Natural killer cell (primary cell): ENCODE data around the gene ISG20. TPM values are rescaled to one million over a fixed set of nuclear protein-coding genes. Genes with fewer than 3 reads are reported as not detected.

Experiments used
- ATAC-seq, 3 donors: fragments of 150-1000 bp in 2 of 3; fragments of 200-7000 bp in 1 of 3; cut with Tn5 transposase; 1 replicate in 1 of 3; 2 replicates in 2 of 3; pipeline ENCODE4 v1.10.0; 2021; ENCODE audit warnings: mild to moderate bottlenecking in 2 of 3, moderate library complexity in 2 of 3
- DNase-seq, 2 donors: peaks; one replicate each; pipeline versions ENCODE4 v3.0.0 to v3.0.0-alpha.2; 2013 to 2021; ENCODE audit warnings: mixed read lengths in 1 of 2
- H3K27ac ChIP-seq: one replicate; pipeline ENCODE4 v1.5.1; 2013; ENCODE audit warnings: mild to moderate bottlenecking, low read length
- H3K27me3 ChIP-seq: one replicate; pipeline ENCODE4 v1.6.1; 2013; ENCODE audit warnings: low read length; ENCODE audit not compliant: control insufficient read depth, insufficient read depth
- H3K36me3 ChIP-seq: one replicate; pipeline ENCODE4 v1.6.1; 2013; ENCODE audit warnings: low read length; ENCODE audit not compliant: control insufficient read depth, insufficient read depth
- H3K4me1 ChIP-seq: one replicate; pipeline ENCODE4 v1.6.1; 2013; ENCODE audit warnings: low read length; ENCODE audit not compliant: control insufficient read depth, insufficient read depth
- H3K4me3 ChIP-seq: one replicate; pipeline ENCODE4 v1.5.1; 2013; ENCODE audit warnings: low read length
- H3K9me3 ChIP-seq: one replicate; pipeline ENCODE4 v1.6.1; 2013; ENCODE audit warnings: low read length; ENCODE audit not compliant: control insufficient read depth, insufficient read depth
- H3K27ac Mint-ChIP-seq, 2 donors: one replicate each; pipeline ENCODE4 v1.8.0; 2022; ENCODE audit warnings: mild to moderate bottlenecking in 2 of 2, mixed read lengths in 2 of 2, moderate library complexity in 1 of 2
- H3K27me3 Mint-ChIP-seq, 2 donors: one replicate each; pipeline ENCODE4 v1.8.0; 2022; ENCODE audit warnings: low read depth in 2 of 2, mixed read lengths in 2 of 2
- H3K36me3 Mint-ChIP-seq: one replicate; pipeline ENCODE4 v1.8.0; 2022; ENCODE audit warnings: mixed read lengths
- H3K4me1 Mint-ChIP-seq, 2 donors: one replicate each; pipeline ENCODE4 v1.8.0; 2022; ENCODE audit warnings: mixed read lengths in 2 of 2
- H3K4me3 Mint-ChIP-seq: one replicate; pipeline ENCODE4 v1.8.0; 2022; ENCODE audit warnings: mild to moderate bottlenecking, moderate library complexity, mixed read lengths
- H3K9me3 Mint-ChIP-seq, 2 donors: one replicate each; pipeline ENCODE4 v1.8.0; 2022; ENCODE audit warnings: mixed read lengths in 2 of 2
- CTCF ChIP-seq: fragments of 200-600 bp; IDR thresholded peaks from one replicate; pipeline ENCODE4 v1.8.0; 2022; ENCODE audit warnings: antibody characterized with exemption
- WGBS: methylation state at CpG from one replicate; pipeline ENCODE4 v1.1.7; 2013; ENCODE audit warnings: missing lambda C conversion rate; ENCODE audit not compliant: insufficient coverage; 5-methylcytosine and 5-hydroxymethylcytosine counted together
- intact Hi-C: fragments of 100-400 bp; cut with micrococcal nuclease; formaldehyde crosslinking; loops from one replicate; pipeline ENCODE4 v1.14.2; 2022
- total RNA-seq, 4 donors: library from RNA; stranded (reverse); fragments of 120-200 nt in 1 of 4; gene quantifications; one replicate each; pipeline versions ENCODE4 v1.2.3 to v1.2.4, GENCODE V29; 2013 to 2022

The ISG20 gene
- total RNA-seq, 3 donors from 2014 or later (not counting 1 experiment from before 2014, with no cell fraction given), result 80.6 to 137 (median 116) TPM

- no peaks in the 10 kb centered on the region for H3K36me3 ChIP-seq
- H3K4me1 Mint-ChIP-seq, result peaks cover 11 to 14% of the 10 kb centered on the region in 2 donors
These were observed 32.6 kb upstream of the ISG20 start for GRCh38 chr15:88606070-88606794.

GRCh38 chr15:88607951-88608350 is 30.9 kb upstream of the ISG20 start:
- Mint-ChIP-seq H3K27ac (no peak overlapping the region), H3K27me3 (peaks cover 69 to 97% of the 10 kb centered on the region in 2 donors), H3K4me3 (no peak overlapping the region), H3K36me3 (no peaks in the 10 kb centered on the region), H3K9me3 (no peaks in the 10 kb centered on the region), H3K4me1 (peaks cover 11 to 14% of the 10 kb centered on the region in 2 donors)
- no peak for TF ChIP-seq CTCF
- ATAC-seq, result no peak
- H3K4me1 ChIP-seq, result peaks cover 13% of the 10 kb centered on the region
- no peaks in the 10 kb centered on the region for H3K36me3 ChIP-seq
- no peak for DNase-seq
- intact Hi-C loops, result no loop called here
- H3K27me3 ChIP-seq, result peaks cover 55% of the 10 kb centered on the region
- no CpG with 5 or more reads among the region's 1 CpG for WGBS
- H3K27ac ChIP-seq, result no peak overlapping the region
- no peaks in the 10 kb centered on the region for H3K9me3 ChIP-seq
- H3K4me3 ChIP-seq, result no peak overlapping the region

More at GRCh38 chr15:88606070-88606794, 32.6 kb upstream of the ISG20 start:
- ATAC-seq (no peak), DNase-seq (no peak)
- H3K4me3 Mint-ChIP-seq, result peak overlapping the region; percentile 37
- Histone ChIP-seq H3K4me3 (no peak overlapping the region), H3K4me1 (peaks cover 13% of the 10 kb centered on the region), H3K9me3 (no peaks in the 10 kb centered on the region), H3K27me3 (peaks cover 56% of the 10 kb centered on the region), H3K27ac (no peak overlapping the region)
- no peak for TF ChIP-seq CTCF
- no peaks in the 10 kb centered on the region for H3K9me3 Mint-ChIP-seq
- peaks cover 68 to 82% of the 10 kb centered on the region in 2 donors for H3K27me3 Mint-ChIP-seq
- H3K27ac Mint-ChIP-seq, result no peak overlapping the region
- no peaks in the 10 kb centered on the region for H3K36me3 Mint-ChIP-seq
- 18% methylated on average over 16 of the region's 26 CpGs for WGBS
- intact Hi-C loops, result no loop called here

- intact Hi-C loops, result no loop called here
- H3K27ac Mint-ChIP-seq, result no peak overlapping the region
- H3K9me3 ChIP-seq, result no peaks in the 10 kb centered on the region
- WGBS, result 47% methylated on average over 4 of the region's 4 CpGs
- peaks cover 49% of the 10 kb centered on the region for H3K27me3 ChIP-seq
- H3K4me3 Mint-ChIP-seq, result no peak overlapping the region
- H3K27ac ChIP-seq, result no peak overlapping the region
- TF ChIP-seq CTCF, result no peak
- H3K4me1 Mint-ChIP-seq, result peaks cover 11 to 12% of the 10 kb centered on the region in 2 donors
- peaks cover 13% of the 10 kb centered on the region for H3K4me1 ChIP-seq
- H3K36me3 Mint-ChIP-seq, result no peaks in the 10 kb centered on the region
- no peaks in the 10 kb centered on the region for H3K36me3 ChIP-seq
- H3K27me3 Mint-ChIP-seq, result peaks cover 70 to 97% of the 10 kb centered on the region in 2 donors
- DNase-seq (no peak), ATAC-seq (no peak)
- H3K4me3 ChIP-seq, result no peak overlapping the region
- H3K9me3 Mint-ChIP-seq, result no peaks in the 10 kb centered on the region
These were observed 30.1 kb upstream of the ISG20 start for GRCh38 chr15:88608607-88609181.
